ENCODE measurements around the gene ZBTB17.

DNA sequence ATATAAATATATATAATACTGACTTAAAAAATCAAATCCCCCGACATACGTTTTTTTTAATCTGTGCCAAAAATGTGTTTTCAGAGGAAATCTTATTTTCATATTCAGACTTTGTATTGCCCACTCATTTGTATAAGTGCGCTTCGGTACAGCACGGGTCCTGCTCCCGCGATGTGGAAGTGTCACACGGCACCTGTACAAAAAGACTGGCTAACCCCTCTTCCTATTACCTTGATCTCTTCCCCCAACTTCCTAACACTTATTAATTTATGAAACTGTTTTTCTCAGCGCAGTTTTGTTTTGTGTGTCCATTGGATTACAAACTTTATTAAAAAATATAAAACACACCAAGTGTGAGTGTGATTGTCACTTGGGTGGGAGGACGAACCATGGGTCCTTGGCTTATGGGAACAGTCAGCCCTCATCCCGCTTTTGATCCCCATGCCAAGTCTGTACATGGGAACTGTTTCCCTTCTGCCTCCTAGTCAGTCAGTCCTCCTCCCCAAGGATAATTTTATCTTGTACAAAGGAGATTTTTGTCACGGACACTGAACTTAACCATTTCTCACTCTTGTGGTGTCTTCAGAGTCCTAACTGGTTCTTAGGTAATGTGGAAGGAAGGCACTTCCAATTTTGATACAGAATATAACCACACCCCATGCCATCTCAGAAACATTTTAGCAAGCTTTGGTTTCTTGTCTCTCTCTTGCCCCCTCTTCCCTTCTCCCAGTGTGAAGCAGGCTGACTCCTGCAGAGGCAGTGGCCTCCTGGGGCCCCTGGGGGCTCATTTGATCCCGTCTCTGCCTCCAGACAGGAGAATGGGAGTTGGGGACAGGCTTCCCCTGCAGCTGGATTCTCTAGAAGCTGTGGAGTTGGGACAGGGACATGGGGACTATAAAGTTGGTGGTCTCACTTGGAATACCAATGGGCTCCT lies 35.5 kb downstream of the ZBTB17 start:
- TF ChIP-seq CTCF (conservative IDR thresholded peaks at IDR 0.05; ENCODE audit: low read depth, low read length) (no peak), EZH2 (IDR thresholded peaks at IDR 0.05; ENCODE audit: borderline replicate concordance, low read depth, low read length, poor library complexity, severe bottlenecking) (no peak)

Data from A673 (cell line).